ENCODE data around the gene TLE6. TPM values are rescaled to one million over a fixed set of nuclear protein-coding genes. Genes with fewer than 3 reads are reported as not detected.

Gene TLE6
- total RNA-seq, 1 donor from 2014 or later: 0.55 TPM

DNA sequence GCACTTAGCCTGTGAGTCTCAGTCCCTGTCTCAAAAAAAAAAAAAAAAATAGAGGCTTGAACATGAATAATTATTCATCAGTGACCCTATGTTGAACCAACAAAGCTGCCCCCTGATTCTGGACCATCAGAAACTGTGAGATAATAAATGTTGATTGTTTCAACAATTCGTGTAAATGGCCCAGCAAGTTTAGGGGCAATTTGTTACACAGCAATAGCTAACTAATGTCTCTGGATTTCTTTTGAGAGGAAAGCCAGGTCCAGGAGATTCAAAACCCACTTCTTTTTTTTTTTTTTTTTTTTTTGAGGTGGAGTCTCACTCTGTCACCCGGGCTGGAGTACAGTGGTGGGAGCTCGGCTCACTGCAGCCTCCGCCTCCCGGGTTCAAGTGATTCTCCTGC, 12.5 kb upstream of the TLE6 start:
- Mint-ChIP-seq H3K9me3 (ENCODE audit: low read depth) (no peaks in the 10 kb centered on the region), H3K27ac (ENCODE audit: unreplicated experiment) (no peak overlapping the region), H3K36me3 (ENCODE audit: low read depth) (no peaks in the 10 kb centered on the region), H3K27me3 (ENCODE audit: low read depth) (peaks cover 2% of the 10 kb centered on the region), H3K4me3 (ENCODE audit: unreplicated experiment) (no peak overlapping the region), H3K4me1 (ENCODE audit: low read depth) (peaks cover 5% of the 10 kb centered on the region)
- DNase-seq (ENCODE audit: low spot score): no peak
- no peak for TF ChIP-seq CTCF (IDR thresholded peaks at IDR 0.05)

DNA sequence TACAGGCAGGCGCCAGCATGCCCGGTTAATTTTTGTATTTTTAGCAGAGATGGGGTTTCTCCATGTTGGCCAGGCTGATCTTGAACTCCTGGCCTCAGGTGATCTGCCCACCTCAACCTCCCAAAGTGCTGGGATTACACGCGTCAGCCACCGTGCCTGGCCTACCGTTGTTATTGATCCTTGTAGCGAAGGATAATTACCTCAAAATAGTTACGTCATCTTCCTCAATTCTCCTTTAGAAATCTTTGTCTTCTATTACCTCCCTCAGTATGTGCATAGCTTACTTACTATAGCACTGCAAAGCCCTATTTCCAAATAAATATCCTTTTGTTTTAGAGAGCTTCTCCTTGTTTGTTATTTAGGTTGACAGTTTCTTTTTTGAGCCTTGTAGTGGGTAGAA, 9.4 kb upstream of the TLE6 start:
- no peak for TF ChIP-seq CTCF (IDR thresholded peaks at IDR 0.05)
- H3K4me1 Mint-ChIP-seq (ENCODE audit: low read depth): no peaks in the 10 kb centered on the region
- no peak for DNase-seq (ENCODE audit: low spot score)
- no peak overlapping the region for H3K27ac Mint-ChIP-seq (ENCODE audit: unreplicated experiment)
- H3K9me3 Mint-ChIP-seq (ENCODE audit: low read depth): no peaks in the 10 kb centered on the region
- H3K36me3 Mint-ChIP-seq (ENCODE audit: low read depth): no peaks in the 10 kb centered on the region
- no peaks in the 10 kb centered on the region for H3K27me3 Mint-ChIP-seq (ENCODE audit: low read depth)
- H3K4me3 Mint-ChIP-seq (ENCODE audit: unreplicated experiment): no peak overlapping the region

- Mint-ChIP-seq H3K4me1 (ENCODE audit: low read depth) (no peaks in the 10 kb centered on the region), H3K9me3 (ENCODE audit: low read depth) (no peaks in the 10 kb centered on the region), H3K27ac (ENCODE audit: unreplicated experiment) (no peak overlapping the region), H3K36me3 (ENCODE audit: low read depth) (no peaks in the 10 kb centered on the region), H3K27me3 (ENCODE audit: low read depth) (peaks cover under 1% of the 10 kb centered on the region), H3K4me3 (ENCODE audit: unreplicated experiment) (no peak overlapping the region)
- DNase-seq (ENCODE audit: low spot score): no peak
- no peak for TF ChIP-seq CTCF (IDR thresholded peaks at IDR 0.05)
Observed at GRCh38 chr19:2969104-2969504, 8.3 kb upstream of the TLE6 start.

DNA sequence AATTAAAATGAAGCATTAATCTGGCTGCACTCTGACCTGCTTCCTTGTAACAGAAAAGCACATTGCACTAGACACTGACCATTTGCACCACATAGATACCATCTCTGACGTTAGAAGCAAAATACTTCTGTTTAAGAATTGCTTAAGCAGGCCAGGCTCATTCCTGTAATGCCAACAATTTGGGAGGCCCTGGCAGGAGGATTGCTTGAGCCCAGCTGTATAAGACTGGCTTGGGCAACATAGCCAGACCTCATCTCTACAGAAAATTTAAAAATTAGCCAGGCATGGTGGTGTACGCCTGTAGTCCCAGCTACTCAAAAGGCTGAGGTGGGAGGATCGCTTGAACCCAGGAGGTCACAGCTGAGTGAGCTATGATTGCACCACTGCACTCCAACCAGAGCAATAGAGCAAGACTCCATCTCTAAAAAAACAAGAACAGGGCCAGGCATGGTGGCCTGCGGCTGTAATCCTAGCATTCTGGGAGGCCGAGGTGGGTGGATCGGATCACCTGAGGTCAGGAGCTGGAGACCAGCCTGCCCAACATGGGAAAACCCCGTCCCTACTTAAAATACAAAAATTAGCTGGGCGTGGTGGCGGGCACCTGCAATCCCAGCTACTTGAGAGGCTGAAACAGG, 7.0 kb upstream of the TLE6 start:
- DNase-seq (ENCODE audit: low spot score): no peak

DNA sequence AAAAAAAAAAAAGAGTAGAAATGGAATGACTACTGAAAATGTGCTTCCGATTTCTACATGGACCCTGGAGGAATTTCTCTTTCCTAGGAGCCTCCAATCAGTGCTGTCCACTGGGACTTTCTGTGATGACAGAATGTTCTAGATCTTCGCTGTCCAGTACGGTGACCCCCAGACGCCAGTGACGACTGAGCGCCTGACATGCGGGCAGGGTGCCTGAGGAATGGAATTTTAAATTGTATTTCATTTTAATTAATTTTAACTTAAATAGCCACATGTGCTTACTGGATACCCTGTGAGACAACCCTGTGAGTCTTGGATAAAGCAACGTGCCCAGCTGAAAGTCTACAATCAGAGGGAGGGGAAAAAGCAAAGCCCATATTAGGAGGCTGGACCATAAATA, 4.1 kb upstream of the TLE6 start:
- Mint-ChIP-seq H3K4me1 (ENCODE audit: low read depth) (peaks cover 18% of the 10 kb centered on the region), H3K4me3 (ENCODE audit: unreplicated experiment) (no peak overlapping the region), H3K27ac (ENCODE audit: unreplicated experiment) (no peak overlapping the region), H3K27me3 (ENCODE audit: low read depth) (peaks cover 12% of the 10 kb centered on the region), H3K36me3 (ENCODE audit: low read depth) (no peaks in the 10 kb centered on the region), H3K9me3 (ENCODE audit: low read depth) (no peaks in the 10 kb centered on the region)
- TF ChIP-seq CTCF (IDR thresholded peaks at IDR 0.05): no peak
- no peak for DNase-seq (ENCODE audit: low spot score)

More for the DNA sequence above, 7.0 kb upstream of the TLE6 start:
- Mint-ChIP-seq H3K27ac (ENCODE audit: unreplicated experiment) (no peak overlapping the region), H3K36me3 (ENCODE audit: low read depth) (no peaks in the 10 kb centered on the region), H3K4me3 (ENCODE audit: unreplicated experiment) (no peak overlapping the region), H3K9me3 (ENCODE audit: low read depth) (no peaks in the 10 kb centered on the region), H3K4me1 (ENCODE audit: low read depth) (peaks cover 4% of the 10 kb centered on the region), H3K27me3 (ENCODE audit: low read depth) (peaks cover 5% of the 10 kb centered on the region)
- no peak for TF ChIP-seq CTCF (IDR thresholded peaks at IDR 0.05)

Measured in chondrocyte (in vitro differentiated cells).